GM12864 (cell line): ENCODE measurements around the gene GFER.

Source experiments
- DNase-seq: peaks from one replicate; pipeline ENCODE4 v3.0.0-alpha.2; 2011; ENCODE audit warnings: low read depth
- H3K4me3 ChIP-seq: 2 replicates; pipeline ENCODE4 v1.5.1; 2011; ENCODE audit warnings: mild to moderate bottlenecking, low read depth, low read length, control low read depth
- TF ChIP-seq, protein P1 (sequence below): IDR thresholded peaks from 2 replicates; pipeline ENCODE4 v1.5.1; 2011; ENCODE audit warnings: low read depth, mild to moderate bottlenecking, moderate library complexity, low read length, control low read depth, inconsistent platforms; ENCODE audit errors: missing control alignments

GFER gene

DNA sequence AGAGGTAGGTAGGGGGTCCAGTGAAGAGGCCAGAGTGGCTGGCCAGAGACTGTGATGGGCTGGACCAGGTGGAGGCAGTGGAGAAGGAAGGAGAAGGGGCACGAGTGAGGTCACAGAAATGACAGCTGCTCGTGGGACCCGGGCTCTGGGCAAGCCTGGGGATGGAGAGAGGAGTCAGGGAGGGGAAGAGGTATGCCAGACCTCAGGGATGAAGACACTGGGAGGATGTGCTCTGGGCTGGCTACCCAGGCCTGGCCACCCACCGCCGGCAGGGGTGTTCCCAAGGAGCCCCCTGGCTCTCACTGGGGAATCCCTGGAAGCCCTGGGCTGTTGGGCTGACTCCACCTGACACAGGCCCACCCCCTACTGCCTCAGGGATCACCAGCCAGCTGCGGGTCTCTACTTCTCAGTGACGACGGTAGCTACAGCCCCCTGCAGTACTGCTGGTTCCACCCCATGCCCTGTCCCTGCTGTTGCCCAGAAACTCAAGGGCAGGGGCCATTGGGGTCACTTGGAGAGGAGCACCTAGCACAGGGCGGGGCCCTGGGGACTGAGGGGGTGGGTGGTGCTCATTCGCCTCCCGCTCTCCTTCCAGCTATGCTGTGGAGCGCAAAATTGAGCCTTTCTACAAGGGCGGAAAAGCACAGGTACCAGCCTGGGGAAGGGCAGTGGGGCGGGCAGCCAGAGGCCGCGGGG is 10.4 kb upstream of the GFER start:
- TF ChIP-seq, protein P1, sequence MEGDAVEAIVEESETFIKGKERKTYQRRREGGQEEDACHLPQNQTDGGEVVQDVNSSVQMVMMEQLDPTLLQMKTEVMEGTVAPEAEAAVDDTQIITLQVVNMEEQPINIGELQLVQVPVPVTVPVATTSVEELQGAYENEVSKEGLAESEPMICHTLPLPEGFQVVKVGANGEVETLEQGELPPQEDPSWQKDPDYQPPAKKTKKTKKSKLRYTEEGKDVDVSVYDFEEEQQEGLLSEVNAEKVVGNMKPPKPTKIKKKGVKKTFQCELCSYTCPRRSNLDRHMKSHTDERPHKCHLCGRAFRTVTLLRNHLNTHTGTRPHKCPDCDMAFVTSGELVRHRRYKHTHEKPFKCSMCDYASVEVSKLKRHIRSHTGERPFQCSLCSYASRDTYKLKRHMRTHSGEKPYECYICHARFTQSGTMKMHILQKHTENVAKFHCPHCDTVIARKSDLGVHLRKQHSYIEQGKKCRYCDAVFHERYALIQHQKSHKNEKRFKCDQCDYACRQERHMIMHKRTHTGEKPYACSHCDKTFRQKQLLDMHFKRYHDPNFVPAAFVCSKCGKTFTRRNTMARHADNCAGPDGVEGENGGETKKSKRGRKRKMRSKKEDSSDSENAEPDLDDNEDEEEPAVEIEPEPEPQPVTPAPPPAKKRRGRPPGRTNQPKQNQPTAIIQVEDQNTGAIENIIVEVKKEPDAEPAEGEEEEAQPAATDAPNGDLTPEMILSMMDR, result no peak
- DNase-seq, result no peak
- no peak overlapping the region for H3K4me3 ChIP-seq

DNA sequence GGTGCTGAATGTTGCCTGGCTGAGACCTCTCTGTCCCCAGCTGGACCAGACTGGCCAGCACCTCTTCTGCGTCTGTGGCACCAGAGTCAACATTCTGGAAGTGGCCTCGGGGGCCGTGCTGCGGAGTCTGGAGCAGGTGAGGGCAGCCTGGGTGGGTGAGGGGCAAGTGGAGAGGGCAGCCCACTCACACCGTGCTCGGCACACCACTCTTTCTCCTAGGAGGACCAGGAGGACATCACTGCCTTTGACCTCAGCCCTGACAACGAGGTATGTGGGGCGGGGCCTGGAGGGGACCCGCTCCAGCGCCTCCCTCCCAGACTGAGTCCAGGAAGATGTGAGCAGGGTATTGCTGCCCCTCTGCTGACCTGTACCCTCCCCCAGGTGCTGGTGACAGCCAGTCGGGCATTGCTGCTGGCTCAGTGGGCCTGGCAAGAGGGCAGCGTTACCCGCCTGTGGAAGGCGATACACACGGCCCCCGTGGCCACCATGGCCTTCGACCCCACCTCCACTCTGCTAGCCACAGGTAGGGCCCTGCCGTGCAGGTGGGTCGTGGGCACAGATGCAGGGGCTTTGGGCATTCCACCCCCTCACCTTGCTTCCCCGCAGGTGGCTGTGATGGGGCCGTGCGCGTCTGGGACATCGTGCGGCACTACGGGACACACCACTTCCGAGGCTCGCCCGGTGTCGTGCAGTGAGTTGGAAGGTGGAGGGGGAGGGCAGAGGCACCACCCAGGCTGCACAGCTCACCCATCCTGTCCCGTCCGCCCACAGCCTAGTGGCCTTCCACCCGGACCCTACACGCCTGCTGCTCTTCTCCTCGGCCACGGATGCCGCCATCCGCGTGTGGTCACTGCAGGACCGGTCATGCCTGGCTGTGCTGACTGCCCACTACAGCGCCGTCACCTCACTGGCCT is 9.6 kb upstream of the GFER start:
- TF ChIP-seq, protein P1, result no peak
- no peak overlapping the region for H3K4me3 ChIP-seq
- DNase-seq, result no peak

DNA sequence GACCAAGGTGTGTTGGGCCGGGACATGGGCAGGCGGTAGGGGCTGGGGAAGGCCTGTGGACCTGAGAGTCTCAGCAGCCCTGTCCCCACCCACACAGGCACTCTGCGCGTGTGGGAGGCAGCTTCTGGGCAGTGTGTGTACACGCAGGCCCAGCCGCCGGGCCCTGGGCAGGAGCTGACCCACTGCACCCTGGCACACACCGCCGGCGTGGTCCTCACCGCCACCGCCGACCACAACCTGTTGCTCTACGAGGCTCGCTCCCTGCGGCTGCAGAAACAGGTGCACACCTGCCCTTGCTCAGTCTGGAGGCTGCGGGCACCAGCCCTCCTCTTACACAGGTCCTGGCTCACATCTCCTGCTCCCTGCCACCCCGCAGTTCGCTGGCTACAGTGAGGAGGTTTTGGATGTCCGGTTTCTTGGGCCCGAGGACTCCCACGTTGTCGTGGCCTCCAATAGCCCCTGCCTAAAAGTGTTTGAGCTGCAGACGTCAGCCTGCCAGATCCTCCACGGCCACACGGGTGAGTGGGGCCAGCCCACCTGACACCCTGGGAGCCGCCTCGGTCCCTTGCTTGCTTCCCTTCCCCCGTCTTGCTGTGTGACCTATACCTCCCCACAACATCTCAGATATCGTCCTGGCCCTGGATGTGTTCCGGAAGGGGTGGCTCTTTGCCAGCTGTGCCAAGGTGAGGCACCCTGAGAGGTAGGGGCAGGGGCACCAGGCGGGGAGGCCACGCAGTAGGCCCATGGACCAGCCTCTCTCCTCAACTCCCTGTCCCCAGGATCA is 8.4 kb upstream of the GFER start:
- TF ChIP-seq, protein P1, result no peak
- no peak for DNase-seq
- no peak overlapping the region for H3K4me3 ChIP-seq

DNA sequence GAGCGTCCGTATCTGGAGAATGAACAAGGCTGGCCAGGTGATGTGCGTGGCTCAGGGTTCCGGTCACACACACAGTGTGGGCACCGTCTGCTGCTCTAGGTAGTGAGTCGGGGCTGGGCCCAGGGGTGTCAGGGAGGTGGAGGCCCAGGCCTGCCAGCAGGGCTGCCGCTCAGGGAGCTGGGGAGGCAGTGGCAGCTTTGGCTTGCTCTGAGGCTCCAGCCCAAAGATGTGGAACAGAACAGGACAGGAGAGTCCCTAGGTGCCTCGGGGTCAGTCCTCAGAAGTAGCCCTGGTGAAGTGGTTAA is 7.8 kb upstream of the GFER start:
- no peak overlapping the region for H3K4me3 ChIP-seq
- TF ChIP-seq, protein P1, result no peak
- no peak for DNase-seq

GRCh38 chr16:1976951-1977874 is 6.8 kb upstream of the GFER start:
- TF ChIP-seq, protein P1, result no peak
- no peak overlapping the region for H3K4me3 ChIP-seq
- no peak for DNase-seq

- no peak overlapping the region for H3K4me3 ChIP-seq
- TF ChIP-seq, protein P1, result no peak
- no peak for DNase-seq
Measured at GRCh38 chr16:1977875-1978268, 6.1 kb upstream of the GFER start.
